Measurements from ENCODE around the gene RXRG.

RXRG gene

GRCh38 chr1:165444897-165445370 lies at the start of gene RXRG:
Gene RXRG, minus strand, starts transcription at chr1:165445126. Its CDS starts 233 bp downstream, at chr1:165444893.
- no peak within 1 kb of the TSS for H3K4me3 ChIP-seq (ENCODE audit: low read length)
- no peak within 1 kb of the TSS for H2AFZ ChIP-seq (ENCODE audit: low read depth, low read length)
- peaks cover 45% of the 10 kb centered on the region for H3K27me3 ChIP-seq (ENCODE audit: insufficient read depth, low read length)
- H3K4me1 ChIP-seq (ENCODE audit: insufficient read depth, low read length), result no peaks in the 10 kb centered on the region
- H3K36me3 ChIP-seq (ENCODE audit: insufficient read depth, low read length), result no peaks in the 10 kb centered on the region
- no peaks in the 10 kb centered on the region for H3K9me3 ChIP-seq (ENCODE audit: low read length)

GRCh38 chr1:165492845-165493373 lies 48.0 kb upstream of the RXRG start:
- Histone ChIP-seq H2AFZ (ENCODE audit: low read depth, low read length) (no peak overlapping the region), H3K9me3 (ENCODE audit: low read length) (no peaks in the 10 kb centered on the region), H3K27me3 (ENCODE audit: insufficient read depth, low read length) (no peaks in the 10 kb centered on the region), H3K36me3 (ENCODE audit: insufficient read depth, low read length) (no peaks in the 10 kb centered on the region), H3K4me1 (ENCODE audit: insufficient read depth, low read length) (no peaks in the 10 kb centered on the region), H3K4me3 (ENCODE audit: low read length) (no peak overlapping the region)

- Histone ChIP-seq H3K27me3 (ENCODE audit: insufficient read depth, low read length) (no peaks in the 10 kb centered on the region), H3K4me3 (ENCODE audit: low read length) (no peak overlapping the region), H3K36me3 (ENCODE audit: insufficient read depth, low read length) (no peaks in the 10 kb centered on the region), H2AFZ (ENCODE audit: low read depth, low read length) (no peak overlapping the region), H3K9me3 (ENCODE audit: low read length) (no peaks in the 10 kb centered on the region), H3K4me1 (ENCODE audit: insufficient read depth, low read length) (no peaks in the 10 kb centered on the region)
These were observed 45.2 kb upstream of the RXRG start for GRCh38 chr1:165490175-165490574.

GRCh38 chr1:165487921-165488320 lies 43.0 kb upstream of the RXRG start:
- Histone ChIP-seq H3K4me1 (ENCODE audit: insufficient read depth, low read length) (no peaks in the 10 kb centered on the region), H3K27me3 (ENCODE audit: insufficient read depth, low read length) (no peaks in the 10 kb centered on the region), H3K4me3 (ENCODE audit: low read length) (no peak overlapping the region), H3K9me3 (ENCODE audit: low read length) (no peaks in the 10 kb centered on the region), H3K36me3 (ENCODE audit: insufficient read depth, low read length) (no peaks in the 10 kb centered on the region), H2AFZ (ENCODE audit: low read depth, low read length) (no peak overlapping the region)

GRCh38 chr1:165486663-165487062 lies 41.7 kb upstream of the RXRG start:
- Histone ChIP-seq H3K36me3 (ENCODE audit: insufficient read depth, low read length) (no peaks in the 10 kb centered on the region), H3K9me3 (ENCODE audit: low read length) (no peaks in the 10 kb centered on the region), H2AFZ (ENCODE audit: low read depth, low read length) (no peak overlapping the region), H3K4me1 (ENCODE audit: insufficient read depth, low read length) (no peaks in the 10 kb centered on the region), H3K27me3 (ENCODE audit: insufficient read depth, low read length) (no peaks in the 10 kb centered on the region), H3K4me3 (ENCODE audit: low read length) (no peak overlapping the region)

GRCh38 chr1:165485716-165486115 lies 40.8 kb upstream of the RXRG start:
- no peaks in the 10 kb centered on the region for H3K27me3 ChIP-seq (ENCODE audit: insufficient read depth, low read length)
- no peaks in the 10 kb centered on the region for H3K36me3 ChIP-seq (ENCODE audit: insufficient read depth, low read length)
- no peaks in the 10 kb centered on the region for H3K9me3 ChIP-seq (ENCODE audit: low read length)
- H2AFZ ChIP-seq (ENCODE audit: low read depth, low read length), result no peak overlapping the region
- H3K4me3 ChIP-seq (ENCODE audit: low read length), result no peak overlapping the region
- no peaks in the 10 kb centered on the region for H3K4me1 ChIP-seq (ENCODE audit: insufficient read depth, low read length)

GRCh38 chr1:165484532-165484931 lies 39.6 kb upstream of the RXRG start:
- Histone ChIP-seq H3K9me3 (ENCODE audit: low read length) (no peaks in the 10 kb centered on the region), H3K36me3 (ENCODE audit: insufficient read depth, low read length) (no peaks in the 10 kb centered on the region), H2AFZ (ENCODE audit: low read depth, low read length) (no peak overlapping the region), H3K4me1 (ENCODE audit: insufficient read depth, low read length) (no peaks in the 10 kb centered on the region), H3K27me3 (ENCODE audit: insufficient read depth, low read length) (no peaks in the 10 kb centered on the region), H3K4me3 (ENCODE audit: low read length) (no peak overlapping the region)

- no peaks in the 10 kb centered on the region for H3K36me3 ChIP-seq (ENCODE audit: insufficient read depth, low read length)
- H2AFZ ChIP-seq (ENCODE audit: low read depth, low read length), result no peak overlapping the region
- no peaks in the 10 kb centered on the region for H3K4me1 ChIP-seq (ENCODE audit: insufficient read depth, low read length)
- H3K27me3 ChIP-seq (ENCODE audit: insufficient read depth, low read length), result no peaks in the 10 kb centered on the region
- H3K9me3 ChIP-seq (ENCODE audit: low read length), result no peaks in the 10 kb centered on the region
- H3K4me3 ChIP-seq (ENCODE audit: low read length), result no peak overlapping the region
These were observed 38.5 kb upstream of the RXRG start for GRCh38 chr1:165483412-165483811.

- no peaks in the 10 kb centered on the region for H3K9me3 ChIP-seq (ENCODE audit: low read length)
- H3K36me3 ChIP-seq (ENCODE audit: insufficient read depth, low read length), result no peaks in the 10 kb centered on the region
- no peak overlapping the region for H2AFZ ChIP-seq (ENCODE audit: low read depth, low read length)
- no peak overlapping the region for H3K4me3 ChIP-seq (ENCODE audit: low read length)
- no peaks in the 10 kb centered on the region for H3K27me3 ChIP-seq (ENCODE audit: insufficient read depth, low read length)
- no peaks in the 10 kb centered on the region for H3K4me1 ChIP-seq (ENCODE audit: insufficient read depth, low read length)
These were observed 37.0 kb upstream of the RXRG start for GRCh38 chr1:165481820-165482532.

GRCh38 chr1:165476776-165477175 lies 31.9 kb upstream of the RXRG start:
- no peaks in the 10 kb centered on the region for H3K9me3 ChIP-seq (ENCODE audit: low read length)
- no peaks in the 10 kb centered on the region for H3K27me3 ChIP-seq (ENCODE audit: insufficient read depth, low read length)
- no peak overlapping the region for H2AFZ ChIP-seq (ENCODE audit: low read depth, low read length)
- H3K36me3 ChIP-seq (ENCODE audit: insufficient read depth, low read length), result no peaks in the 10 kb centered on the region
- no peak overlapping the region for H3K4me3 ChIP-seq (ENCODE audit: low read length)
- H3K4me1 ChIP-seq (ENCODE audit: insufficient read depth, low read length), result no peaks in the 10 kb centered on the region

GRCh38 chr1:165474196-165474595 lies 29.3 kb upstream of the RXRG start:
- Histone ChIP-seq H3K9me3 (ENCODE audit: low read length) (no peaks in the 10 kb centered on the region), H3K4me1 (ENCODE audit: insufficient read depth, low read length) (no peaks in the 10 kb centered on the region), H3K27me3 (ENCODE audit: insufficient read depth, low read length) (no peaks in the 10 kb centered on the region), H3K4me3 (ENCODE audit: low read length) (no peak overlapping the region), H2AFZ (ENCODE audit: low read depth, low read length) (no peak overlapping the region), H3K36me3 (ENCODE audit: insufficient read depth, low read length) (no peaks in the 10 kb centered on the region)

- no peaks in the 10 kb centered on the region for H3K36me3 ChIP-seq (ENCODE audit: insufficient read depth, low read length)
- H3K4me3 ChIP-seq (ENCODE audit: low read length), result no peak overlapping the region
- H2AFZ ChIP-seq (ENCODE audit: low read depth, low read length), result no peak overlapping the region
- no peaks in the 10 kb centered on the region for H3K9me3 ChIP-seq (ENCODE audit: low read length)
- H3K27me3 ChIP-seq (ENCODE audit: insufficient read depth, low read length), result no peaks in the 10 kb centered on the region
- H3K4me1 ChIP-seq (ENCODE audit: insufficient read depth, low read length), result no peaks in the 10 kb centered on the region
These were observed 28.2 kb upstream of the RXRG start for GRCh38 chr1:165473081-165473480.

GRCh38 chr1:165468726-165469249 lies 23.9 kb upstream of the RXRG start:
- Histone ChIP-seq H3K36me3 (ENCODE audit: insufficient read depth, low read length) (no peaks in the 10 kb centered on the region), H3K4me1 (ENCODE audit: insufficient read depth, low read length) (no peaks in the 10 kb centered on the region), H3K27me3 (ENCODE audit: insufficient read depth, low read length) (no peaks in the 10 kb centered on the region), H3K4me3 (ENCODE audit: low read length) (no peak overlapping the region), H3K9me3 (ENCODE audit: low read length) (no peaks in the 10 kb centered on the region), H2AFZ (ENCODE audit: low read depth, low read length) (no peak overlapping the region)
